22Rv1 (cell line): ENCODE results near the gene TUBB1.
A peak's percentile ranks its signal among the peaks of the same experiment; 100 is the strongest.
"Not testable (repeated sequence)": the region's sequence is repeated elsewhere in the genome, so short reads cannot be mapped to it uniquely, and the experiment has no call there.

Source experiments
- H3K27ac ChIP-seq: fragments of 450-650 bp; 2 replicates; pipeline ENCODE4 v1.5.1; 2017
- CTCF ChIP-seq: fragments of 450-650 bp; IDR thresholded peaks from 2 replicates; pipeline ENCODE4 v1.5.1; 2017; ENCODE audit warnings: mild to moderate bottlenecking
- ZFX ChIP-seq: fragments of 450-650 bp; IDR thresholded peaks from 2 replicates; pipeline ENCODE4 v1.6.1; 2017; ENCODE audit warnings: antibody characterized with exemption, borderline replicate concordance

The TUBB1 gene

GRCh38 chr20:59007665-59008511 lies 11.3 kb upstream of the TUBB1 start:
- TF ChIP-seq ZFX: no peak
- no peak for TF ChIP-seq CTCF
- peak overlapping the region; percentile 58; the same call in 1 of the 2 replicates for H3K27ac ChIP-seq

- no peak overlapping the region for H3K27ac ChIP-seq
- TF ChIP-seq ZFX (no peak), CTCF (no peak)
These were observed 10.4 kb upstream of the TUBB1 start for GRCh38 chr20:59008715-59009336.

GRCh38 chr20:59010321-59010994 lies 8.8 kb upstream of the TUBB1 start:
- TF ChIP-seq CTCF: no peak
- no peak for TF ChIP-seq ZFX
- no peak overlapping the region for H3K27ac ChIP-seq

GRCh38 chr20:59010995-59011873 lies 8.0 kb upstream of the TUBB1 start:
- H3K27ac ChIP-seq: no peak overlapping the region

DNA sequence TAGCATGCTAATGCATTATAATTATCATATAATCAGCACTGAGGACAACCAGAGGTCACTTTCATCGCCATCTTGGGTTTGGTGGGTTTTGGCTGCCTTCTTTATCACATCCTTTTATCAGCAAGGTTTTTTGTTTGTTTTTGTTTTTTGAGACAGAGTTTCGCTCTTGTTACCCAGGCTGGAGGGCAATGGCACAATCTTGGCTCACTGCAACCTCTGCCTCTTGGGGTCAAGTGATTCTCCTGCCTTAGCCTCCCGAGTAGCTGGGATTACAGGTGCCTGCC lies 7.4 kb upstream of the TUBB1 start:
- not testable (repeated sequence) for H3K27ac ChIP-seq

More at GRCh38 chr20:59010995-59011873, 8.0 kb upstream of the TUBB1 start:
- TF ChIP-seq ZFX: no peak
- TF ChIP-seq CTCF: no peak

- TF ChIP-seq CTCF (no peak), ZFX (no peak)
- H3K27ac ChIP-seq: no peak overlapping the region
These were observed 5.9 kb upstream of the TUBB1 start for GRCh38 chr20:59013031-59013951.
